Measurements from ENCODE around the gene RUFY2.

RUFY2 gene

DNA sequence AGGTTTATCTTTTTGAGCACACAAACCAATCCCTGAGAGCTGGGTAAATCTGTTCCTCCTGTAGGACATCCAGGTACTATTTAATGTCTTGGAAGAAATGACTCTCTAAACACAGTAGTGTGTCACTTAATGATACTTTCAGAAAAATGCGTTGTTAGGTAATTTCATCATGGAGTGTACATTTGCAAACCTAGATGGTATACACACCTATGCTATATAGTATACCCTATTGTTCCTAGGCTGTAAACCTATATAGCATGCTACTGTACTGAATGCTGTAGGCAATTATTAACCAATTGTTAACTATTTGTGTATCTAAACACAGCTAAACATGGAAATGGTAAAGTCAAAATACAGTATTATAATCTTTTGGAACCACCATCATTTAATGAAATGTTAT, 10.1 kb downstream of the RUFY2 start:
- Histone ChIP-seq H3K27ac (ENCODE audit: poor library complexity, severe bottlenecking) (no peak overlapping the region), H3K27me3 (ENCODE audit: insufficient read depth, poor library complexity, severe bottlenecking) (no peaks in the 10 kb centered on the region), H3K36me3 (ENCODE audit: low read depth) (peaks cover 59% of the 10 kb centered on the region), H3K4me3 (ENCODE audit: severe bottlenecking) (no peak overlapping the region), H3K9me3 (ENCODE audit: severe bottlenecking) (no peaks in the 10 kb centered on the region), H3K4me1 (ENCODE audit: insufficient read depth, poor library complexity, severe bottlenecking) (no peaks in the 10 kb centered on the region)
- TF ChIP-seq, protein P1, sequence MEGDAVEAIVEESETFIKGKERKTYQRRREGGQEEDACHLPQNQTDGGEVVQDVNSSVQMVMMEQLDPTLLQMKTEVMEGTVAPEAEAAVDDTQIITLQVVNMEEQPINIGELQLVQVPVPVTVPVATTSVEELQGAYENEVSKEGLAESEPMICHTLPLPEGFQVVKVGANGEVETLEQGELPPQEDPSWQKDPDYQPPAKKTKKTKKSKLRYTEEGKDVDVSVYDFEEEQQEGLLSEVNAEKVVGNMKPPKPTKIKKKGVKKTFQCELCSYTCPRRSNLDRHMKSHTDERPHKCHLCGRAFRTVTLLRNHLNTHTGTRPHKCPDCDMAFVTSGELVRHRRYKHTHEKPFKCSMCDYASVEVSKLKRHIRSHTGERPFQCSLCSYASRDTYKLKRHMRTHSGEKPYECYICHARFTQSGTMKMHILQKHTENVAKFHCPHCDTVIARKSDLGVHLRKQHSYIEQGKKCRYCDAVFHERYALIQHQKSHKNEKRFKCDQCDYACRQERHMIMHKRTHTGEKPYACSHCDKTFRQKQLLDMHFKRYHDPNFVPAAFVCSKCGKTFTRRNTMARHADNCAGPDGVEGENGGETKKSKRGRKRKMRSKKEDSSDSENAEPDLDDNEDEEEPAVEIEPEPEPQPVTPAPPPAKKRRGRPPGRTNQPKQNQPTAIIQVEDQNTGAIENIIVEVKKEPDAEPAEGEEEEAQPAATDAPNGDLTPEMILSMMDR (IDR thresholded peaks at IDR 0.05; ENCODE audit: poor library complexity, severe bottlenecking) = no peak
- ATAC-seq (ENCODE audit: low read depth) (no peak), DNase-seq (ENCODE audit: low spot score) (no peak)

DNA sequence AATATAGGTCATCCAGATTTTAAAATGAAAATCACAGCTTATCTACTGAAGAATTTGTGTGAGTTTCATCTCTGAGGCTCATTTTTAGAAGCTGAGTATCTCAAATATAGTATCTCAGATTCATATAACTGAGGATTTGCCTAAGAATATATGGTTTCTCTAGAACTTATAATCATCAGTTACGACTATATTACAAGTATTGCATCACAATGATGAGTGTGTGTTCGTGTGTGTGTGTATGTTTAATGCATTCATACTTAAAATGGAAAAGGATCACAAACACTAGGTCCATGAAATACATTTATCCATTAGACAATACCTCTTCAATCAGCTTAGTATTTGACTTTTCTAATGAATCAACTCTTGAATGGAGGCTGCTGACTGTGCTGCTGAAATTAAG, 21.3 kb downstream of the RUFY2 start:
- peaks cover 86% of the 10 kb centered on the region for H3K36me3 ChIP-seq (ENCODE audit: low read depth)
- H3K27ac ChIP-seq (ENCODE audit: poor library complexity, severe bottlenecking) = no peak overlapping the region
- no peak for ATAC-seq (ENCODE audit: low read depth)
- no peak overlapping the region for H3K4me3 ChIP-seq (ENCODE audit: severe bottlenecking)
- H3K4me1 ChIP-seq (ENCODE audit: insufficient read depth, poor library complexity, severe bottlenecking) = no peaks in the 10 kb centered on the region
- TF ChIP-seq, protein P1 (IDR thresholded peaks at IDR 0.05; ENCODE audit: poor library complexity, severe bottlenecking) = no peak
- H3K9me3 ChIP-seq (ENCODE audit: severe bottlenecking) = no peaks in the 10 kb centered on the region
- no peak for DNase-seq (ENCODE audit: low spot score)
- no peaks in the 10 kb centered on the region for H3K27me3 ChIP-seq (ENCODE audit: insufficient read depth, poor library complexity, severe bottlenecking)

DNA sequence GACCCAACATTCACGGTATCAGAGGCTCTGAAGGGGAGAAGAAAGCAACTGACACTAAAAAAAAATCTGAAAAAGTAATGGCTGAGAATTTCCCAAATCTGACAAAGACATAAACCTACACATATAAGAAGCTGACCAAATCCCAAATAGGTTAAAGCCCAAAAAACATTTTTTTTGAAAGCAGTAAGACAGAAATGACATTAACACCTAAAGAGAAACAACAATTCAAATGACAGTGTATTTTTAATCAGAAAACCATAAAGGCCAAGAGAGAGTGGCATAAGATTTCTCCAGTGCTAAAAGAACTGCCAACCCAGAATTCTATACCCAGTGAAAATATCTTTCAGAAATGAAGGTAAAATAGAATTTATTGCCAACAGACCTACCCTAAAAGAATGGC, 35.5 kb downstream of the RUFY2 start:
- Histone ChIP-seq H3K4me1 (ENCODE audit: insufficient read depth, poor library complexity, severe bottlenecking) (no peaks in the 10 kb centered on the region), H3K9me3 (ENCODE audit: severe bottlenecking) (peaks cover 5% of the 10 kb centered on the region), H3K36me3 (ENCODE audit: low read depth) (peaks cover 45% of the 10 kb centered on the region), H3K4me3 (ENCODE audit: severe bottlenecking) (no peak overlapping the region), H3K27me3 (ENCODE audit: insufficient read depth, poor library complexity, severe bottlenecking) (no peaks in the 10 kb centered on the region), H3K27ac (ENCODE audit: poor library complexity, severe bottlenecking) (no peak overlapping the region)
- TF ChIP-seq, protein P1 (IDR thresholded peaks at IDR 0.05; ENCODE audit: poor library complexity, severe bottlenecking) = no peak
- ATAC-seq (ENCODE audit: low read depth) (no peak), DNase-seq (ENCODE audit: low spot score) (no peak)

DNA sequence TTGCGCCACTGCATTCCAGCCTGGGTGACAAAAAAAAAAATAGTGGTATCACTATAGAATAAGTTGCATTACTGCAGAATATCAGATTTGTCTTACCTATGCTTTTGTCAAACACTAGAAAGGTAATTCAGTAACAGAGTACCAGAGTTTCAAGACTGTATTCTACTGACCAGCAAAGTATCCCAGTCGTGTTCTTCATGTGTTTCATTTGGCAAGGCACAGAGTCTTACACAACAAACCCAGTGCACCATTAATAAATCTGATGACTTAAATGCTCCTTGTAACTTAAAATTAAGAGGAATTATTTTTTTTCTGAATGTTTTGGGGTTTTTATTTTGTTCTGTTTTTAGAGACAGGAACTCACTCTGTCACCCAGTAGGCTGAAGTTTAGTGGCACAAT, 40.0 kb downstream of the RUFY2 start:
- Histone ChIP-seq H3K36me3 (ENCODE audit: low read depth) (peaks cover 49% of the 10 kb centered on the region), H3K4me3 (ENCODE audit: severe bottlenecking) (no peak overlapping the region), H3K9me3 (ENCODE audit: severe bottlenecking) (peaks cover 3% of the 10 kb centered on the region), H3K4me1 (ENCODE audit: insufficient read depth, poor library complexity, severe bottlenecking) (no peaks in the 10 kb centered on the region), H3K27me3 (ENCODE audit: insufficient read depth, poor library complexity, severe bottlenecking) (no peaks in the 10 kb centered on the region), H3K27ac (ENCODE audit: poor library complexity, severe bottlenecking) (no peak overlapping the region)
- DNase-seq (ENCODE audit: low spot score) (no peak), ATAC-seq (ENCODE audit: low read depth) (no peak)
- TF ChIP-seq, protein P1 (IDR thresholded peaks at IDR 0.05; ENCODE audit: poor library complexity, severe bottlenecking) = no peak

DNA sequence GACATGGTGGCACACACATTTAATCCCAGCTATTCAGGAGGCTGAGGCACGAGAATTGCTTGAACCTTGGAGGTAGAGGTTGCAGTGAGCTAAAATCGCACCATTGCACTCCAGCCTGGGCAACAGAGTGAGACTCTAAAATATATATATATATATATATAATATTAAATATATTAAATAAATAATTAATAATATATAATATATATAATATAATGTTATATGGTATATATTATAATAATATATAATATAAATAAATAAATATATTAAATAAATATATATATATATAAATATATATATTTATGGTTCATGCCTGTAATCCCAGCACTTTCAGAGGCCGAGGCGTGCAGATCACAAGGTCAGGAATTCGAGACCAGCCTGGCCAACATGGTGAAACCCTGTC, 40.5 kb downstream of the RUFY2 start:
- Histone ChIP-seq H3K9me3 (ENCODE audit: severe bottlenecking) (peaks cover under 1% of the 10 kb centered on the region), H3K4me1 (ENCODE audit: insufficient read depth, poor library complexity, severe bottlenecking) (no peaks in the 10 kb centered on the region), H3K36me3 (ENCODE audit: low read depth) (peaks cover 49% of the 10 kb centered on the region), H3K27ac (ENCODE audit: poor library complexity, severe bottlenecking) (no peak overlapping the region), H3K27me3 (ENCODE audit: insufficient read depth, poor library complexity, severe bottlenecking) (no peaks in the 10 kb centered on the region), H3K4me3 (ENCODE audit: severe bottlenecking) (no peak overlapping the region)
- ATAC-seq (ENCODE audit: low read depth) = no peak
- no peak for DNase-seq (ENCODE audit: low spot score)
- TF ChIP-seq, protein P1 (IDR thresholded peaks at IDR 0.05; ENCODE audit: poor library complexity, severe bottlenecking) = no peak

All from RWPE2 (cell line).